MM.1S (cell line): ENCODE results near the gene TMEM229A.

ENCODE experiments used
- DNase-seq: peaks from one replicate; pipeline ENCODE4 v3.0.0-alpha.2; 2015
- H2AFZ ChIP-seq: fragments of 300-600 bp; sonication (generic); 2 replicates; pipeline ENCODE4 v1.6.0; 2016; ENCODE audit warnings: antibody characterized with exemption, low read length
- H3F3A ChIP-seq: fragments of 300-600 bp; sonication (generic); 2 replicates; pipeline ENCODE4 v1.6.1; 2016; ENCODE audit warnings: mild to moderate bottlenecking, antibody characterized with exemption, low read length, moderate library complexity, mixed read lengths; ENCODE audit not compliant: insufficient read depth
- H3K27ac ChIP-seq: fragments of 300-600 bp; sonication (generic); 2 replicates; pipeline ENCODE4 v1.5.1; 2016; ENCODE audit warnings: mild to moderate bottlenecking, low read length
- H3K27me3 ChIP-seq: fragments of 300-600 bp; sonication (generic); replicated peaks from 2 replicates; pipeline ENCODE4 v1.6.0; 2016; ENCODE audit warnings: low read length; ENCODE audit not compliant: insufficient read depth
- H3K36me3 ChIP-seq: fragments of 300-600 bp; sonication (generic); replicated peaks from 2 replicates; pipeline ENCODE4 v1.6.1; 2016; ENCODE audit warnings: mild to moderate bottlenecking, low read length, mixed read lengths; ENCODE audit not compliant: insufficient read depth
- H3K4me1 ChIP-seq: fragments of 300-600 bp; sonication (generic); 2 replicates; pipeline ENCODE4 v1.6.1; 2016; ENCODE audit warnings: low read length, mixed read lengths
- H3K4me2 ChIP-seq: fragments of 300-600 bp; sonication (generic); 2 replicates; pipeline ENCODE4 v1.6.0; 2016; ENCODE audit warnings: low read depth, low read length
- H3K4me3 ChIP-seq: fragments of 300-600 bp; sonication (generic); 2 replicates; pipeline ENCODE4 v1.5.1; 2016; ENCODE audit warnings: low read length, mixed read lengths
- H3K79me2 ChIP-seq: fragments of 300-600 bp; sonication (generic); 2 replicates; pipeline ENCODE4 v1.6.1; 2016; ENCODE audit warnings: mixed run types, low read length, mixed read lengths
- H3K9ac ChIP-seq: fragments of 300-600 bp; sonication (generic); 2 replicates; pipeline ENCODE4 v1.6.1; 2016; ENCODE audit warnings: low read length, mixed read lengths
- H3K9me2 ChIP-seq: fragments of 300-600 bp; sonication (generic); replicated peaks from 2 replicates; pipeline ENCODE4 v1.6.1; 2016; ENCODE audit warnings: mild to moderate bottlenecking, low read length, mixed read lengths; ENCODE audit not compliant: insufficient read depth
- H3K9me3 ChIP-seq: fragments of 300-600 bp; sonication (generic); replicated peaks from 2 replicates; pipeline ENCODE4 v1.6.1; 2016; ENCODE audit warnings: mild to moderate bottlenecking, low read length, mixed read lengths; ENCODE audit not compliant: insufficient read depth
- H4K20me1 ChIP-seq: fragments of 300-600 bp; sonication (generic); 2 replicates; pipeline ENCODE4 v1.6.1; 2016; ENCODE audit warnings: mild to moderate bottlenecking, low read length, moderate library complexity, mixed read lengths; ENCODE audit not compliant: insufficient read depth
- EZH2 ChIP-seq: fragments of 300-600 bp; sonication (generic); optimal IDR thresholded peaks from 2 replicates; pipeline ENCODE3; 2017; ENCODE audit warnings: low read depth, mild to moderate bottlenecking, antibody characterized with exemption, low read length, mixed read lengths
- EZH2phosphoT487 ChIP-seq: fragments of 300-600 bp; sonication (generic); IDR thresholded peaks from 2 replicates; pipeline ENCODE4 v1.6.1; 2018; ENCODE audit warnings: antibody characterized with exemption, low read length
- TF ChIP-seq, protein P1 (sequence below): fragments of 300-600 bp; sonication (generic); IDR thresholded peaks from 2 replicates; pipeline ENCODE4 v1.5.1; 2016; ENCODE audit warnings: antibody characterized with exemption, low read length, mixed read lengths

Gene TMEM229A

DNA sequence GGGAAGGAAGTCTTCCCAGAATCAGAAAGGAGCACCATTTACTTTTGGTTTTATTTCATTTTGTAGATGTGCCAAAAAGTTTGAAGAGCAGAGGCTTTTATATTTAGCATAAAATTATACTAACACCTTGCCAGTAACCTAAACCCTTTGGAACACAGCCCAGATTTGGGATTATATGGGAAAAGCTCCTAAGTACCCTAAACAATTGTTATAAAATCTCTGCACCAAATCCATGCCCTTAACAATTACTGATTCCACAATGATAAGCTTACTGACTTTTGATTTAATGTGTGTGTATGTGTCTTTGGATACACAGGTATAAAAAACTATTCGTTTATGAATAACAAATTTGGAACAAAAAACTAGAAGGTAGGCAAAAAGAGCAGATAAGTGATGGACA, 39.0 kb upstream of the TMEM229A start:
- H3K4me3 ChIP-seq: no peak overlapping the region

DNA sequence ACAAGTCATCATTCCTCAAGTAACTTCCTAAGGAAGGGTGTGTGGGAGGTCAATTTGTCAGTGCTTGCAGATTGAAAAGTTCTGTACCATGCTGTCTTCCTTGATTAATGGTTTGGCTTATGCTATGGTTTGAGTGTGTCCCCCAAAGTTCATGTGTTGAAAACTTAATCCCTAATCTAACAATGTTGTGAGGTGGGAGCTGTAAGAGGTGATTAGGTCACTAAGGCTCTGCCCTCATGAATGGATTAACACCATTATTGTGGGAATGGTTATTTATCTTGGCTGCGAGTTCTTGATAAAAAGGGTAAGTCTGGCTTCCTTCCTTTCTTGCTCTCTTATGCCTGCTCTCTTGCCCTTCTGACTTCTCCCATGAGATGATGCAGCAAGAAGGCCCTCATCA, 29.3 kb upstream of the TMEM229A start:
- H3K9me3 ChIP-seq: no peaks in the 10 kb centered on the region
- H3K4me3 ChIP-seq: no peak overlapping the region
- H3K9me2 ChIP-seq: no peaks in the 10 kb centered on the region
- peaks cover 15% of the 10 kb centered on the region for H3F3A ChIP-seq
- no peaks in the 10 kb centered on the region for H3K27me3 ChIP-seq
- no peaks in the 10 kb centered on the region for H3K79me2 ChIP-seq
- no peaks in the 10 kb centered on the region for H3K36me3 ChIP-seq
- H3K9ac ChIP-seq: no peak overlapping the region
- TF ChIP-seq, protein P1, sequence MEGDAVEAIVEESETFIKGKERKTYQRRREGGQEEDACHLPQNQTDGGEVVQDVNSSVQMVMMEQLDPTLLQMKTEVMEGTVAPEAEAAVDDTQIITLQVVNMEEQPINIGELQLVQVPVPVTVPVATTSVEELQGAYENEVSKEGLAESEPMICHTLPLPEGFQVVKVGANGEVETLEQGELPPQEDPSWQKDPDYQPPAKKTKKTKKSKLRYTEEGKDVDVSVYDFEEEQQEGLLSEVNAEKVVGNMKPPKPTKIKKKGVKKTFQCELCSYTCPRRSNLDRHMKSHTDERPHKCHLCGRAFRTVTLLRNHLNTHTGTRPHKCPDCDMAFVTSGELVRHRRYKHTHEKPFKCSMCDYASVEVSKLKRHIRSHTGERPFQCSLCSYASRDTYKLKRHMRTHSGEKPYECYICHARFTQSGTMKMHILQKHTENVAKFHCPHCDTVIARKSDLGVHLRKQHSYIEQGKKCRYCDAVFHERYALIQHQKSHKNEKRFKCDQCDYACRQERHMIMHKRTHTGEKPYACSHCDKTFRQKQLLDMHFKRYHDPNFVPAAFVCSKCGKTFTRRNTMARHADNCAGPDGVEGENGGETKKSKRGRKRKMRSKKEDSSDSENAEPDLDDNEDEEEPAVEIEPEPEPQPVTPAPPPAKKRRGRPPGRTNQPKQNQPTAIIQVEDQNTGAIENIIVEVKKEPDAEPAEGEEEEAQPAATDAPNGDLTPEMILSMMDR: no peak
- TF ChIP-seq EZH2 (no peak), EZH2phosphoT487 (no peak)
- H2AFZ ChIP-seq: no peak overlapping the region
- no peak overlapping the region for H3K4me2 ChIP-seq
- H3K4me1 ChIP-seq: peaks cover 16% of the 10 kb centered on the region
- no peaks in the 10 kb centered on the region for H4K20me1 ChIP-seq
- no peak for DNase-seq
- H3K27ac ChIP-seq: no peak overlapping the region

More for the DNA sequence above, 39.0 kb upstream of the TMEM229A start:
- Histone ChIP-seq H2AFZ (no peak overlapping the region), H3K79me2 (no peaks in the 10 kb centered on the region), H3K9me3 (no peaks in the 10 kb centered on the region), H3K36me3 (no peaks in the 10 kb centered on the region), H3K27ac (no peak overlapping the region), H3K4me2 (no peak overlapping the region), H3K27me3 (no peaks in the 10 kb centered on the region), H4K20me1 (no peaks in the 10 kb centered on the region), H3K9ac (no peak overlapping the region), H3K9me2 (no peaks in the 10 kb centered on the region; the same call in 1 of the 2 replicates), H3F3A (no peaks in the 10 kb centered on the region), H3K4me1 (peaks cover 13% of the 10 kb centered on the region; the same call in 1 of the 2 replicates)
- no peak for TF ChIP-seq EZH2
- TF ChIP-seq, protein P1: no peak
- TF ChIP-seq EZH2phosphoT487: no peak
- no peak for DNase-seq

DNA sequence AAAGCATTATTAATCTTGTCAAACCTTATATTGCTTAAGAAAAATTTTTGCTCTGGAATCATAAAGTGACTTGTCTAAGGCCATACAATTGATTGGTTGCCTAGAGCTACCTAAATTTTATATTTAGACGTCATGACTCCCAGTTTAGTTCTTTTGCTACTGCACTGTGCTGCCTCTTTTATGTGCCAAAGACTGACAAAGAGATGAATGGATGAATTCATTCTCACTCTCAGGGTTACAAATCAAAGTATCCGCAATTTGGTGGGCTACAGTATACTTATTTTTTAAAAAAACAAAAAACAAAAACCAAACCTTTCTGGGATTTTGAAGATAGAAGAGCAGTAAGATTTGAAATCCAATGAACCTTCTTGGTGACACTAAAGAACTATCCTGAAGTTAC, 27.7 kb upstream of the TMEM229A start:
- TF ChIP-seq, protein P1: no peak
- TF ChIP-seq EZH2phosphoT487: no peak
- no peak for TF ChIP-seq EZH2
- Histone ChIP-seq H3K27me3 (no peaks in the 10 kb centered on the region), H3K27ac (no peak overlapping the region), H3K4me3 (no peak overlapping the region), H4K20me1 (no peaks in the 10 kb centered on the region), H3K36me3 (no peaks in the 10 kb centered on the region), H2AFZ (no peak overlapping the region), H3K4me1 (peaks cover 16% of the 10 kb centered on the region), H3K9ac (no peak overlapping the region), H3K9me2 (no peaks in the 10 kb centered on the region), H3K4me2 (no peak overlapping the region), H3F3A (peaks cover 15% of the 10 kb centered on the region), H3K79me2 (no peaks in the 10 kb centered on the region), H3K9me3 (no peaks in the 10 kb centered on the region)
- no peak for DNase-seq
